ENCODE measurements around the gene ETV7. TPM values are rescaled to one million over a fixed set of nuclear protein-coding genes. Genes with fewer than 3 reads are reported as not detected.

Gene ETV7
- total and polyA plus RNA-seq, 2 experiments from 2014 or later = 0.47 to 1.2 TPM

DNA sequence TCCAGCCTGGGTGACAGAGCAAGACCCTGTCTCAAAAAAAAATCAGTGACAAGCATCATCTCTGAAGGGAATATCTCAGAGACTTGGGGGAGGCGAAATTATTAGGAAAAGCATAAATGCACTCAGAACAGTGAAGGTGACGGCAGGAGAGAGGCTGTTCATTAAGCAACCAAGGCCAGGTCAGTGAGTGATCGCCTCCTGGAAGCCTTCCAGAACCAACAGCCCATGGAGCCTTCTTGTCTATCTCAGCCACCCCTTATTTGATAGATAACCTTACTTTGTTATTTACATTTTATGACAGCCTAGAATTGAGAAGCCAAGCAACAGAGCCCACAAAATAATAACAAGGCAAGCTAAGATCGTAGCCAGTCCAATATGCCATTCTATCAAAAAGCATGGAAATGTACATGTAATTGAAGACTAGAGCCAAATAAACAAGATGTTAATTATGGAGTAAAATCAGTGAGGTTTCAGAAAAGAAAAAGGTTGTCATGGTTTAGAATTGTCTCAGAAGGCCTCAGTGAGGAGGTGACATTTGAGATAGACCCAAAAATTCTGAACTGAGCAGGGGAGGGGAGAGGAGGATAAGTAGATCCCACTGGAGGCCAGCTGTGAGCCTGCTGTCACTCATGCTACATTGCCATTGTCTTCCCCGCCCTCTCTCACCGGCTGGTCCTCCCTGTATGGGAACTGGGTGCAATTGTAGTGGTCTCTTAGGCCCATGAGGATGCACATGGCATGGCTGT, 68.6 kb downstream of the ETV7 start (continued):
- TF ChIP-seq, protein P1, sequence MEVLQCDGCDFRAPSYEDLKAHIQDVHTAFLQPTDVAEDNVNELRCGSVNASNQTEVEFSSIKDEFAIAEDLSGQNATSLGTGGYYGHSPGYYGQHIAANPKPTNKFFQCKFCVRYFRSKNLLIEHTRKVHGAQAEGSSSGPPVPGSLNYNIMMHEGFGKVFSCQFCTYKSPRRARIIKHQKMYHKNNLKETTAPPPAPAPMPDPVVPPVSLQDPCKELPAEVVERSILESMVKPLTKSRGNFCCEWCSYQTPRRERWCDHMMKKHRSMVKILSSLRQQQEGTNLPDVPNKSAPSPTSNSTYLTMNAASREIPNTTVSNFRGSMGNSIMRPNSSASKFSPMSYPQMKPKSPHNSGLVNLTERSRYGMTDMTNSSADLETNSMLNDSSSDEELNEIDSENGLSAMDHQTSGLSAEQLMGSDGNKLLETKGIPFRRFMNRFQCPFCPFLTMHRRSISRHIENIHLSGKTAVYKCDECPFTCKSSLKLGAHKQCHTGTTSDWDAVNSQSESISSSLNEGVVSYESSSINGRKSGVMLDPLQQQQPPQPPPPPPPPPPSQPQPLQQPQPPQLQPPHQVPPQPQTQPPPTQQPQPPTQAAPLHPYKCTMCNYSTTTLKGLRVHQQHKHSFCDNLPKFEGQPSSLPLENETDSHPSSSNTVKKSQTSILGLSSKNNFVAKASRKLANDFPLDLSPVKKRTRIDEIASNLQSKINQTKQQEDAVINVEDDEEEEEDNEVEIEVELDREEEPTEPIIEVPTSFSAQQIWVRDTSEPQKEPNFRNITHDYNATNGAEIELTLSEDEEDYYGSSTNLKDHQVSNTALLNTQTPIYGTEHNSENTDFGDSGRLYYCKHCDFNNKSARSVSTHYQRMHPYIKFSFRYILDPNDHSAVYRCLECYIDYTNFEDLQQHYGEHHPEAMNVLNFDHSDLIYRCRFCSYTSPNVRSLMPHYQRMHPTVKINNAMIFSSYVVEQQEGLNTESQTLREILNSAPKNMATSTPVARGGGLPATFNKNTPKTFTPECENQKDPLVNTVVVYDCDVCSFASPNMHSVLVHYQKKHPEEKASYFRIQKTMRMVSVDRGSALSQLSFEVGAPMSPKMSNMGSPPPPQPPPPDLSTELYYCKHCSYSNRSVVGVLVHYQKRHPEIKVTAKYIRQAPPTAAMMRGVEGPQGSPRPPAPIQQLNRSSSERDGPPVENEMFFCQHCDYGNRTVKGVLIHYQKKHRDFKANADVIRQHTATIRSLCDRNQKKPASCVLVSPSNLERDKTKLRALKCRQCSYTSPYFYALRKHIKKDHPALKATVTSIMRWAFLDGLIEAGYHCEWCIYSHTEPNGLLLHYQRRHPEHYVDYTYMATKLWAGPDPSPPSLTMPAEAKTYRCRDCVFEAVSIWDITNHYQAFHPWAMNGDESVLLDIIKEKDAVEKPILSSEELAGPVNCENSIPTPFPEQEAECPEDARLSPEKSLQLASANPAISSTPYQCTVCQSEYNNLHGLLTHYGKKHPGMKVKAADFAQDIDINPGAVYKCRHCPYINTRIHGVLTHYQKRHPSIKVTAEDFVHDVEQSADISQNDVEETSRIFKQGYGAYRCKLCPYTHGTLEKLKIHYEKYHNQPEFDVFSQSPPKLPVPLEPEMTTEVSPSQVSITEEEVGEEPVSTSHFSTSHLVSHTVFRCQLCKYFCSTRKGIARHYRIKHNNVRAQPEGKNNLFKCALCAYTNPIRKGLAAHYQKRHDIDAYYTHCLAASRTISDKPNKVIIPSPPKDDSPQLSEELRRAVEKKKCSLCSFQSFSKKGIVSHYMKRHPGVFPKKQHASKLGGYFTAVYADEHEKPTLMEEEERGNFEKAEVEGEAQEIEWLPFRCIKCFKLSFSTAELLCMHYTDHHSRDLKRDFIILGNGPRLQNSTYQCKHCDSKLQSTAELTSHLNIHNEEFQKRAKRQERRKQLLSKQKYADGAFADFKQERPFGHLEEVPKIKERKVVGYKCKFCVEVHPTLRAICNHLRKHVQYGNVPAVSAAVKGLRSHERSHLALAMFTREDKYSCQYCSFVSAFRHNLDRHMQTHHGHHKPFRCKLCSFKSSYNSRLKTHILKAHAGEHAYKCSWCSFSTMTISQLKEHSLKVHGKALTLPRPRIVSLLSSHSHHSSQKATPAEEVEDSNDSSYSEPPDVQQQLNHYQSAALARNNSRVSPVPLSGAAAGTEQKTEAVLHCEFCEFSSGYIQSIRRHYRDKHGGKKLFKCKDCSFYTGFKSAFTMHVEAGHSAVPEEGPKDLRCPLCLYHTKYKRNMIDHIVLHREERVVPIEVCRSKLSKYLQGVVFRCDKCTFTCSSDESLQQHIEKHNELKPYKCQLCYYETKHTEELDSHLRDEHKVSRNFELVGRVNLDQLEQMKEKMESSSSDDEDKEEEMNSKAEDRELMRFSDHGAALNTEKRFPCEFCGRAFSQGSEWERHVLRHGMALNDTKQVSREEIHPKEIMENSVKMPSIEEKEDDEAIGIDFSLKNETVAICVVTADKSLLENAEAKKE (CRISPR knock-in tag; IDR thresholded peaks at IDR 0.05) = no peak
- TF ChIP-seq EZH2 (IDR thresholded peaks at IDR 0.05; ENCODE audit: low read depth, unreplicated experiment) = no peak

DNA sequence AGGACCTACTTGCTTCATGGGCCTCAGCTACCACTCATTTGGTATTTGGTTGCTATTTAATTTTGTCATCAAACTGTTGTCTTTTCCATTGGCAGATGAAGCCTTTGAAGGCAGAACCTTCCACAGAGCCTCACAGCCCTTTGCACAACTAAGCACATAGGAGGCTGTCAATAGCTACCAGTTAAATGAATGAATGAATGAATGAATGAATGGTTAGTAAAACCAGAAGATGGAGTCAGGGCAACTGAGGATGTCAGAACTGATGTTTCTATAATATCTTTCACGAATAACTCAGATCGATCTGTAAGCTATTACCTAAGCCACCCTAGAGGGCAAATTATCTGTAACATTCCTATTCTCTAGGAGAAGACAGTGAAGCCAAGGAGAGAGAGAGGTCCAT, 69.8 kb downstream of the ETV7 start:
- peaks cover 14% of the 10 kb centered on the region for H3K4me1 Mint-ChIP-seq
- no peak overlapping the region for H3K27ac ChIP-seq (ENCODE audit: low read depth)
- ATAC-seq = no peak
- TF ChIP-seq, protein P2, sequence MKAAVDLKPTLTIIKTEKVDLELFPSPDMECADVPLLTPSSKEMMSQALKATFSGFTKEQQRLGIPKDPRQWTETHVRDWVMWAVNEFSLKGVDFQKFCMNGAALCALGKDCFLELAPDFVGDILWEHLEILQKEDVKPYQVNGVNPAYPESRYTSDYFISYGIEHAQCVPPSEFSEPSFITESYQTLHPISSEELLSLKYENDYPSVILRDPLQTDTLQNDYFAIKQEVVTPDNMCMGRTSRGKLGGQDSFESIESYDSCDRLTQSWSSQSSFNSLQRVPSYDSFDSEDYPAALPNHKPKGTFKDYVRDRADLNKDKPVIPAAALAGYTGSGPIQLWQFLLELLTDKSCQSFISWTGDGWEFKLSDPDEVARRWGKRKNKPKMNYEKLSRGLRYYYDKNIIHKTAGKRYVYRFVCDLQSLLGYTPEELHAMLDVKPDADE (IDR thresholded peaks at IDR 0.05) = no peak
- TF ChIP-seq EZH2 (IDR thresholded peaks at IDR 0.05; ENCODE audit: low read depth, unreplicated experiment) = no peak
- TF ChIP-seq, protein P1 (CRISPR knock-in tag; IDR thresholded peaks at IDR 0.05) = no peak
- no peak for TF ChIP-seq ZNF331 (CRISPR knock-in tag; IDR thresholded peaks at IDR 0.05; ENCODE audit: low read depth)
- no peak for TF ChIP-seq POLR2AphosphoS5 (IDR thresholded peaks at IDR 0.05; ENCODE audit: low read depth)
- no peak for TF ChIP-seq JUNB (IDR thresholded peaks at IDR 0.05; ENCODE audit: unreplicated experiment)
- TF ChIP-seq STAT1 (IDR thresholded peaks at IDR 0.05; ENCODE audit: unreplicated experiment) = no peak

More for the DNA sequence above, 69.8 kb downstream of the ETV7 start:
- no peaks in the 10 kb centered on the region for H3K36me3 Mint-ChIP-seq (ENCODE audit: low read depth)
- peaks cover 2% of the 10 kb centered on the region for H3K27me3 Mint-ChIP-seq (ENCODE audit: insufficient read depth, low read depth, poor library complexity)
- Histone ChIP-seq H3K9me2 (ENCODE audit: insufficient read depth) (no peaks in the 10 kb centered on the region), H3K4me3 (no peak overlapping the region), H3K4me1 (ENCODE audit: insufficient read depth) (peaks cover 4% of the 10 kb centered on the region; the same call in 1 of the 2 replicates), H3K36me3 (ENCODE audit: insufficient read depth) (no peaks in the 10 kb centered on the region), H3K27me3 (ENCODE audit: insufficient read depth) (no peaks in the 10 kb centered on the region), H4K20me1 (replicated peaks; ENCODE audit: insufficient read depth) (no peaks in the 10 kb centered on the region), H3K79me2 (replicated peaks; ENCODE audit: insufficient read depth) (no peaks in the 10 kb centered on the region), H3K4me2 (no peak overlapping the region), H3F3A (replicated peaks; ENCODE audit: low read depth) (no peaks in the 10 kb centered on the region), H2AFZ (no peak overlapping the region)
- H3K9me3 Mint-ChIP-seq = no peaks in the 10 kb centered on the region
- DNase-seq (ENCODE audit: low spot score) = no peak
- no peak overlapping the region for H3K4me3 Mint-ChIP-seq
- no peak overlapping the region for H3K27ac Mint-ChIP-seq
